BLaER1 (cell line): ENCODE data around the gene RAN.

ENCODE experiments used
- H3K27ac ChIP-seq: shearing (Covaris generic); formaldehyde crosslinking; 2 replicates; pipeline ENCODE4 v1.8.1; 2022
- H3K27me3 ChIP-seq: shearing (Covaris generic); formaldehyde crosslinking; 2 replicates; pipeline ENCODE4 v1.8.1; 2022
- H3K36me3 ChIP-seq: shearing (Covaris generic); formaldehyde crosslinking; 2 replicates; pipeline ENCODE4 v1.8.1; 2022
- H3K4me1 ChIP-seq: shearing (Covaris generic); formaldehyde crosslinking; 2 replicates; pipeline ENCODE4 v1.8.1; 2022
- H3K4me2 ChIP-seq: shearing (Covaris generic); formaldehyde crosslinking; 2 replicates; pipeline ENCODE4 v1.8.1; 2022
- H3K4me3 ChIP-seq: shearing (Covaris generic); formaldehyde crosslinking; 2 replicates; pipeline ENCODE4 v1.8.1; 2022
- H3K9ac ChIP-seq: shearing (Covaris generic); formaldehyde crosslinking; 2 replicates; pipeline ENCODE4 v1.8.1; 2022
- H3K9me3 ChIP-seq: shearing (Covaris generic); formaldehyde crosslinking; 2 replicates; pipeline ENCODE4 v1.8.1; 2022
- H4K20me1 ChIP-seq: shearing (Covaris generic); formaldehyde crosslinking; 2 replicates; pipeline ENCODE4 v1.8.1; 2022
- Cebpa-rat ChIP-seq: shearing (Covaris generic); IDR thresholded peaks from 2 replicates; pipeline ENCODE4 v1.8.1; 2022

The RAN gene

DNA sequence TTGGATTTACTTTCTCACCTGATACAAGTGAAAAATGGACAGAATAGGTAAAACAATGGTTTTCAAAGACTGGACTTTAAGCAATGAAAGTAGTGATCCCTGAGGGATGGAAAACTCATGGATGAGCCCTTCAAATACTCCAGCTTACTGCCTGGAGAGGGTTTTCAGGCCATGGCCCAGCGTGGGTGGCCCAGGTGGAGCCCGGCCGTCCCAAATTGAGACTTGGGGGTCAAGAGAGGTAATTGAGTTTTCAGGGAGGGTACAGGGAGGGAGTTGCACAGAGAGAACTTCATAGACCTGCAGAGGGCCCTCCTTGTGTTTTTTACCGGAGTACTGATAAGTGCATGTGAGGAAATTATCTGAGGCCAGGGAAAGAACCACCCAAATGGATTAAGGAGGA, 37.2 kb downstream of the RAN start:
- H3K27me3 ChIP-seq, result no peaks in the 10 kb centered on the region
- H3K9me3 ChIP-seq, result peaks cover 15% of the 10 kb centered on the region
- H3K36me3 ChIP-seq, result no peaks in the 10 kb centered on the region
- no peaks in the 10 kb centered on the region for H4K20me1 ChIP-seq
- no peak overlapping the region for H3K27ac ChIP-seq
- no peak overlapping the region for H3K9ac ChIP-seq
- H3K4me1 ChIP-seq, result no peaks in the 10 kb centered on the region
- H3K4me2 ChIP-seq, result no peak overlapping the region
- TF ChIP-seq Cebpa-rat, result no peak
- H3K4me3 ChIP-seq, result no peak overlapping the region

DNA sequence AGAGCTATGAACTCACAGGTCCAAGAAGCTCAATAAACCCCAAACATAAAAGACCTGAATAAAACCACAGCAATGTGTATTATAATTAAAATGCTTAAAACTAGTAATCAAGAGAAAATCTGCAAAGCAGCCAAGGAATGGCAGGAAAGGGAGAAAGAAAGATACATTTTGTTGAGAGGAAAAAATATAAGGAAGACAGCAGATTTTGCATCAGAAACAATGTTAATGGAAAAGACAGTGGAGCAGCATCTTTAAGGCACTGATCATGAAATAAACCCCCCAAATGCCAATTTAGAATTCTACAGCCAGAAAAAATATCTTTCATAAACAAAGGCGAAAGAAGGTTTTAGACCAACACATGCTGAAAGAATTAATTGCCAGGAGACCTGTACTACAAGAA, 39.3 kb downstream of the RAN start:
- Histone ChIP-seq H3K9me3 (peaks cover 15% of the 10 kb centered on the region), H3K4me2 (no peak overlapping the region), H3K4me3 (no peak overlapping the region), H3K27me3 (no peaks in the 10 kb centered on the region), H3K36me3 (no peaks in the 10 kb centered on the region), H3K4me1 (peaks cover 8% of the 10 kb centered on the region), H3K27ac (no peak overlapping the region), H4K20me1 (no peaks in the 10 kb centered on the region), H3K9ac (no peak overlapping the region)
- TF ChIP-seq Cebpa-rat, result no peak

DNA sequence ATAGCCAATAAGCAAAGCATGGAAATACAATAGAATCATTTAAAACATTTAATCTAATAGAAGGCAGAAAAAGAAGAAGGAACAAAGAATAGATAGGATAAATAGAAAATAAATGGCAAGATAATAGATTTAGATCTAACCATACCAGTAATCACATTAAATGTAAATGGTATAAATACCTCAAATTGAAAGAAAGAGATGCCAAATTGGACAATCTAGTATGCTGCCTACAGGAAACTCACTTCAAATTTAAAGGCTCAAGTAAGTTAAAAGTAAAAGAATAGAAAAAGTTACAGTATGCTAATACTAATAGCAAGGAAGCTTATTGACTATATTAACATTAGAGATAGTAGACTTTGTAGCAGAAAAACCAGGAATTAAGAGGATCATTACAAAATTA, 40.1 kb downstream of the RAN start:
- Histone ChIP-seq H3K9ac (no peak overlapping the region), H3K4me3 (no peak overlapping the region), H3K36me3 (no peaks in the 10 kb centered on the region), H3K4me2 (no peak overlapping the region), H4K20me1 (no peaks in the 10 kb centered on the region), H3K9me3 (peaks cover 15% of the 10 kb centered on the region), H3K4me1 (peaks cover 16% of the 10 kb centered on the region), H3K27me3 (no peaks in the 10 kb centered on the region), H3K27ac (no peak overlapping the region)
- no peak for TF ChIP-seq Cebpa-rat

- Histone ChIP-seq H3K9me3 (peaks cover 4% of the 10 kb centered on the region), H3K4me2 (peak overlapping the region; percentile 89), H3K4me1 (peaks cover 31% of the 10 kb centered on the region), H4K20me1 (no peaks in the 10 kb centered on the region), H3K9ac (peak overlapping the region; percentile 46; the same call in 1 of the 2 replicates), H3K27me3 (no peaks in the 10 kb centered on the region), H3K27ac (peak overlapping the region; percentile 55; the same call in 1 of the 2 replicates), H3K36me3 (no peaks in the 10 kb centered on the region), H3K4me3 (peak overlapping the region; percentile 56)
- TF ChIP-seq Cebpa-rat, result peak; percentile 99
These were observed 44.5 kb downstream of the RAN start for GRCh38 chr12:130916241-130916911.

DNA sequence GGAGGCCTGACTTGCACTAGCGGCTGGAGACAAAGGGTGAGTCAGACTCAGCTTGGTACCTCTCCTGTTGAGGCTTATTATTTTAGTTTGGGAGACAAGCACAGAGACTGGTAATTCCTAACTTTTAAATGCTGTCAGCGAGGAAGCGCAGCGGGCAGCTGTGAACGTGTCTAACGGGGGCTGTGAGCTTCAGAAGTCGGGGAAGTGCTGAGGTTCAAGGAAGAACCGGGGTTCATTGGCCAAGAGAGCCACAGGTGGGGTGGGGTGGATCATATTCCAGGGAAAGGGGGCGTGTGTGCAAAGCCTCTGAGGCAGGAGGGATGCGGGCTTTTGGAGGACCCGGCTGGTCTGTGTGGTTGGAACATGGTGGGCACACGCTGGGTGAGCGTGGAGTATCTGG, 45.7 kb downstream of the RAN start:
- Histone ChIP-seq H3K4me3 (no peak overlapping the region), H3K4me2 (peak overlapping the region; percentile 89), H3K9ac (no peak overlapping the region), H4K20me1 (no peaks in the 10 kb centered on the region), H3K27ac (no peak overlapping the region), H3K9me3 (peaks cover 7% of the 10 kb centered on the region; the same call in 1 of the 2 replicates), H3K36me3 (no peaks in the 10 kb centered on the region), H3K27me3 (no peaks in the 10 kb centered on the region), H3K4me1 (peaks cover 31% of the 10 kb centered on the region)
- no peak for TF ChIP-seq Cebpa-rat

GRCh38 chr12:130919086-130919485, 47.2 kb downstream of the RAN start:
- no peaks in the 10 kb centered on the region for H3K27me3 ChIP-seq
- no peak overlapping the region for H3K9ac ChIP-seq
- no peaks in the 10 kb centered on the region for H4K20me1 ChIP-seq
- H3K4me1 ChIP-seq, result peaks cover 31% of the 10 kb centered on the region
- no peak overlapping the region for H3K4me3 ChIP-seq
- no peak overlapping the region for H3K27ac ChIP-seq
- H3K36me3 ChIP-seq, result no peaks in the 10 kb centered on the region
- peaks cover 7% of the 10 kb centered on the region; the same call in 1 of the 2 replicates for H3K9me3 ChIP-seq
- TF ChIP-seq Cebpa-rat, result no peak
- H3K4me2 ChIP-seq, result no peak overlapping the region

- Histone ChIP-seq H3K27ac (no peak overlapping the region), H3K4me2 (no peak overlapping the region), H4K20me1 (no peaks in the 10 kb centered on the region), H3K36me3 (no peaks in the 10 kb centered on the region), H3K4me1 (peaks cover 38% of the 10 kb centered on the region), H3K4me3 (no peak overlapping the region), H3K9me3 (peaks cover 7% of the 10 kb centered on the region; the same call in 1 of the 2 replicates), H3K27me3 (no peaks in the 10 kb centered on the region), H3K9ac (no peak overlapping the region)
- TF ChIP-seq Cebpa-rat, result no peak
These were observed 48.3 kb downstream of the RAN start for GRCh38 chr12:130920119-130920703.

DNA sequence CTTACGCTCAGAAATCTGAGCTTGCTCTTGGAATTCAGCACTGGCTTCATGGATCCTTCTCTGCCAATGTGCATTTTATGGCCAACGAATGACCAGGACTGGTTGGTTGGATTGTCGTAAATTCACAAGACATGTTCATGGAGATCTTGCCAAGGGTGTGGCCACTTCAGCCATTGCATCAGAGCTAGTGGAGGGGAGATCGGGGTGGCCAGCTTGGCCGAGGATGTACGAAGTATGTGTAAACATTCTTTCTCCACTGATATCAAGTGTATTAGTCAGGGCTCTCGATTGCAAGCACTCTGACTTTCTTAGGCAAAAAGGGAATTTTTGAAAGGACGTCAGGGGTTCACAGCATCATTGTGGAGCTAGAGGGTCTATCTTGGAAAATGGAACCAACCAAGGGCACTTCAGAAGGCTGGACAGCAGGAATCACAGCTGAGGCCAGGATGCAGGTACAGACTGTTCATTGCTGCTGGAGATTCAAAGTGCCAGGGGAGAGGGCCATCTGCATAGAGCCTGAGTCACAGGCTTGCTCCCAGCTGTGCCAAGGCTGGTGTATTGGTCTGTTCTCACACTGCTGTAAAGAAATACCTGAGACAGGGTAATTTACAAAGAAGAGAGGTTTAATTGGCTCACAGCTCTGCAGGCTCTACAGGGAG, 49.0 kb downstream of the RAN start:
- peaks cover 7% of the 10 kb centered on the region; the same call in 1 of the 2 replicates for H3K9me3 ChIP-seq
- no peaks in the 10 kb centered on the region for H3K36me3 ChIP-seq
- no peak overlapping the region for H3K27ac ChIP-seq
- no peak for TF ChIP-seq Cebpa-rat
- H3K4me3 ChIP-seq, result no peak overlapping the region
- peaks cover 39% of the 10 kb centered on the region for H3K4me1 ChIP-seq
- no peaks in the 10 kb centered on the region for H3K27me3 ChIP-seq
- no peak overlapping the region for H3K9ac ChIP-seq
- no peak overlapping the region for H3K4me2 ChIP-seq
- no peaks in the 10 kb centered on the region for H4K20me1 ChIP-seq

DNA sequence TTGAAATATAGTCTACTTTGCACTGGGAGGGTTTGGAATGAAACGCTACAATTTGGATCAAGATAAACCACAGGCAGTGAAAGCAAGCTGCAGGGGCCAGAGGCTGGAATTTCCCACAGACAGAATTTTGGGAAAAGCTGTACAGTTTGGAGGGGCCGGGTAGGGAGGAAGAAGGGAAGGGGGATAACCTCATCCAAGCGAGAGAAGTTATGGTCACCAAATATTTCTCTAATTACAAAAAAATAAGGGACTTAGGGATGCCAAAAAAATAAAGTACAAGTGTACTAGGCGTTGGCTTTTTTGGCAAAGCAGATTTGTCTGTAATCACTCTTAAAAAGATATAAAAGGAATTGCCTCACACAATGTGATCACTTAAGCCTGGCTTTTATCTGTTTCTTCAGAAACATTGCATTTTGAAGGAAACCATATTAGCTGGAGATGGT, 50.7 kb downstream of the RAN start:
- Histone ChIP-seq H3K27ac (no peak overlapping the region), H3K27me3 (no peaks in the 10 kb centered on the region)

More for the DNA sequence above, 50.7 kb downstream of the RAN start:
- Histone ChIP-seq H4K20me1 (no peaks in the 10 kb centered on the region), H3K9me3 (peaks cover 7% of the 10 kb centered on the region; the same call in 1 of the 2 replicates), H3K4me2 (no peak overlapping the region), H3K4me1 (peaks cover 25% of the 10 kb centered on the region), H3K4me3 (no peak overlapping the region), H3K36me3 (no peaks in the 10 kb centered on the region), H3K9ac (no peak overlapping the region)
- TF ChIP-seq Cebpa-rat, result no peak
